Measurements from ENCODE around the gene MOXD1. TPM values are rescaled to one million over a fixed set of nuclear protein-coding genes. Genes with fewer than 3 reads are reported as not detected.

The MOXD1 gene
- total RNA-seq, 4 donors from 2014 or later: 1.2 to 4.1 (median 3.8) TPM; not detected in 1

- H3K9me3 ChIP-seq: no peaks in the 10 kb centered on the region
- peaks cover 0 to 10% of the 10 kb centered on the region in 2 donors for H3K27me3 ChIP-seq
- no peak overlapping the region for H3K27ac ChIP-seq
- TF ChIP-seq POLR2A (IDR thresholded peaks at IDR 0.05) (no peak), CTCF (IDR thresholded peaks at IDR 0.05) (no peak)
- no peak for DNase-seq
- H3K36me3 ChIP-seq: no peaks in the 10 kb centered on the region
- H3K4me3 ChIP-seq: no peak overlapping the region
- H3K4me1 ChIP-seq: peaks cover 0 to 7% (median 0%) of the 10 kb centered on the region in 4 donors
Observed at GRCh38 chr6:132405143-132405915, 4.1 kb upstream of the MOXD1 start.

GRCh38 chr6:132404736-132405135 lies 3.5 kb upstream of the MOXD1 start:
- peaks cover 0 to 7% (median 0%) of the 10 kb centered on the region in 4 donors for H3K4me1 ChIP-seq
- H3K9me3 ChIP-seq: no peaks in the 10 kb centered on the region
- H3K4me3 ChIP-seq: no peak overlapping the region
- no peak for DNase-seq
- TF ChIP-seq CTCF (IDR thresholded peaks at IDR 0.05) (no peak), POLR2A (IDR thresholded peaks at IDR 0.05) (no peak)
- H3K27me3 ChIP-seq: peaks cover 0 to 10% of the 10 kb centered on the region in 2 donors
- H3K27ac ChIP-seq: no peak overlapping the region
- H3K36me3 ChIP-seq: no peaks in the 10 kb centered on the region

- Histone ChIP-seq H3K4me3 (no peak overlapping the region), H3K27ac (no peak overlapping the region), H3K27me3 (peaks cover 0 to 10% of the 10 kb centered on the region in 2 donors), H3K4me1 (peaks cover 0 to 7% (median 0%) of the 10 kb centered on the region in 4 donors), H3K36me3 (no peaks in the 10 kb centered on the region), H3K9me3 (no peaks in the 10 kb centered on the region)
- TF ChIP-seq CTCF (IDR thresholded peaks at IDR 0.05) (no peak), POLR2A (IDR thresholded peaks at IDR 0.05) (no peak)
- DNase-seq: no peak
Observed at GRCh38 chr6:132404330-132404729, 3.1 kb upstream of the MOXD1 start.

- Histone ChIP-seq H3K27me3 (peaks cover 0 to 10% of the 10 kb centered on the region in 2 donors), H3K4me1 (peaks cover 0 to 7% (median 0%) of the 10 kb centered on the region in 4 donors), H3K9me3 (no peaks in the 10 kb centered on the region), H3K36me3 (no peaks in the 10 kb centered on the region), H3K27ac (peak overlapping the region in 2 of 4 donors; percentile 55 to 66), H3K4me3 (peak overlapping the region; percentile 50 to 73 (median 68))
- no peak for DNase-seq
- TF ChIP-seq POLR2A (IDR thresholded peaks at IDR 0.05) (no peak), CTCF (IDR thresholded peaks at IDR 0.05) (no peak)
Observed at GRCh38 chr6:132401618-132402285, 477 bp upstream of the MOXD1 start.

GRCh38 chr6:132400555-132400882 lies 756 bp downstream of the MOXD1 start:
- H3K4me1 ChIP-seq: peaks cover 0 to 7% (median 0%) of the 10 kb centered on the region in 4 donors
- no peak for TF ChIP-seq CTCF (IDR thresholded peaks at IDR 0.05)
- no peak for TF ChIP-seq POLR2A (IDR thresholded peaks at IDR 0.05)
- peak overlapping the region; percentile 35 to 66 (median 49) for H3K27ac ChIP-seq
- peak overlapping the region; percentile 50 to 73 (median 68) for H3K4me3 ChIP-seq
- no peak for DNase-seq
- H3K9me3 ChIP-seq: no peaks in the 10 kb centered on the region
- peaks cover 0 to 10% of the 10 kb centered on the region in 2 donors for H3K27me3 ChIP-seq
- H3K36me3 ChIP-seq: no peaks in the 10 kb centered on the region
